ENCODE measurements around the gene HIGD1A.

Gene HIGD1A

GRCh38 chr3:42799376-42799775 is 4.9 kb downstream of the HIGD1A start:
- DNase-seq (ENCODE audit: low spot score) = no peak

- no peak for DNase-seq (ENCODE audit: low spot score)
These were observed 7.9 kb downstream of the HIGD1A start for GRCh38 chr3:42796332-42796885.

GRCh38 chr3:42795621-42796181 is 8.6 kb downstream of the HIGD1A start:
- DNase-seq (ENCODE audit: low spot score) = no peak

- no peak for DNase-seq (ENCODE audit: low spot score)
These were observed 13.5 kb downstream of the HIGD1A start for GRCh38 chr3:42790714-42791229.

- no peak for DNase-seq (ENCODE audit: low spot score)
These were observed 17.7 kb downstream of the HIGD1A start for GRCh38 chr3:42786631-42787030.

GRCh38 chr3:42786212-42786611 is 18.1 kb downstream of the HIGD1A start:
- DNase-seq (ENCODE audit: low spot score) = no peak

- peak; percentile 68 for DNase-seq (ENCODE audit: low spot score)
These were observed 23.2 kb downstream of the HIGD1A start for GRCh38 chr3:42780892-42781700.

- DNase-seq (ENCODE audit: low spot score) = no peak
These were observed 23.9 kb downstream of the HIGD1A start for GRCh38 chr3:42780398-42780797.

- no peak for DNase-seq (ENCODE audit: low spot score)
These were observed 25.6 kb downstream of the HIGD1A start for GRCh38 chr3:42778644-42779043.

GRCh38 chr3:42773409-42773751 is 30.9 kb downstream of the HIGD1A start:
- DNase-seq (ENCODE audit: low spot score) = no peak

- DNase-seq (ENCODE audit: low spot score) = peak; percentile 89
These were observed 31.5 kb downstream of the HIGD1A start, which contains the start of gene CCDC13 for GRCh38 chr3:42772670-42773408. CCDC13 (minus strand) TSS chr3:42773253; CDS start chr3:42758345, 14,908 bp downstream.

GRCh38 chr3:42771271-42771670 is 33.0 kb downstream of the HIGD1A start:
- DNase-seq (ENCODE audit: low spot score) = no peak

GRCh38 chr3:42769477-42770131 is 34.7 kb downstream of the HIGD1A start:
- no peak for DNase-seq (ENCODE audit: low spot score)

- DNase-seq (ENCODE audit: low spot score) = no peak
These were observed 39.6 kb downstream of the HIGD1A start for GRCh38 chr3:42764561-42765295.

- no peak for DNase-seq (ENCODE audit: low spot score)
These were observed 40.2 kb downstream of the HIGD1A start for GRCh38 chr3:42764115-42764514.

- DNase-seq (ENCODE audit: low spot score) = peak; percentile 79
These were observed 41.3 kb downstream of the HIGD1A start for GRCh38 chr3:42763021-42763420.

GRCh38 chr3:42762046-42762724 is 42.1 kb downstream of the HIGD1A start:
- DNase-seq (ENCODE audit: low spot score) = peak; percentile 37

- DNase-seq (ENCODE audit: low spot score) = no peak
These were observed 46.2 kb downstream of the HIGD1A start for GRCh38 chr3:42758126-42758525.

GRCh38 chr3:42756681-42757213 is 47.5 kb downstream of the HIGD1A start:
- DNase-seq (ENCODE audit: low spot score) = no peak
